GM21360 (cell line): ENCODE results near the gene MAB21L3.

Experiments
- ATAC-seq: cut with Tn5 transposase; IDR thresholded peaks from one replicate; pipeline ENCODE4 v1.9.1; 2021; ENCODE audit warnings: mild to moderate bottlenecking, moderate library complexity; ENCODE audit not compliant: unreplicated experiment

The MAB21L3 gene

GRCh38 chr1:116110567-116111523 is at the start of gene MAB21L3:
Gene MAB21L3 (plus strand): TSS chr1:116111399. CDS start chr1:116112616, 1,217 bp downstream.
- no peak for ATAC-seq

GRCh38 chr1:116062201-116062600 is 49.0 kb upstream of the MAB21L3 start:
- no peak for ATAC-seq

- no peak for ATAC-seq
These were observed 46.6 kb upstream of the MAB21L3 start for GRCh38 chr1:116064616-116065015.

- no peak for ATAC-seq
These were observed 44.2 kb upstream of the MAB21L3 start for GRCh38 chr1:116066868-116067565.

- no peak for ATAC-seq
These were observed 43.7 kb upstream of the MAB21L3 start for GRCh38 chr1:116067566-116067890.

GRCh38 chr1:116075575-116075974 is 35.6 kb upstream of the MAB21L3 start:
- no peak for ATAC-seq

- ATAC-seq: no peak
These were observed 35.2 kb upstream of the MAB21L3 start for GRCh38 chr1:116075990-116076389.

GRCh38 chr1:116076831-116077230 is 34.4 kb upstream of the MAB21L3 start:
- ATAC-seq: no peak

GRCh38 chr1:116078699-116079223 is 32.4 kb upstream of the MAB21L3 start:
- ATAC-seq: no peak

GRCh38 chr1:116087628-116088027 is 23.6 kb upstream of the MAB21L3 start:
- no peak for ATAC-seq

GRCh38 chr1:116089870-116090269 is 21.3 kb upstream of the MAB21L3 start:
- ATAC-seq: no peak

- no peak for ATAC-seq
These were observed 20.1 kb upstream of the MAB21L3 start for GRCh38 chr1:116091083-116091482.

- ATAC-seq: no peak
These were observed 18.3 kb upstream of the MAB21L3 start for GRCh38 chr1:116092752-116093489.

GRCh38 chr1:116095027-116095426 is 16.2 kb upstream of the MAB21L3 start:
- ATAC-seq: no peak

GRCh38 chr1:116096013-116096618 is 15.1 kb upstream of the MAB21L3 start:
- no peak for ATAC-seq

- ATAC-seq: no peak
These were observed 13.6 kb upstream of the MAB21L3 start for GRCh38 chr1:116097626-116098025.

- no peak for ATAC-seq
These were observed 11.8 kb upstream of the MAB21L3 start for GRCh38 chr1:116099379-116099778.

- no peak for ATAC-seq
These were observed 11.3 kb upstream of the MAB21L3 start for GRCh38 chr1:116099919-116100318.

GRCh38 chr1:116104667-116105066 is 6.5 kb upstream of the MAB21L3 start:
- peak; percentile 49 for ATAC-seq

- ATAC-seq: no peak
These were observed 5.2 kb upstream of the MAB21L3 start for GRCh38 chr1:116105996-116106395.

GRCh38 chr1:116106646-116107045 is 4.6 kb upstream of the MAB21L3 start:
- no peak for ATAC-seq
